WTC11 (cell line): ENCODE results near the gene PSMD8. TPM values are rescaled to one million over a fixed set of nuclear protein-coding genes. Genes with fewer than 3 reads are reported as not detected.

Source experiments
- ATAC-seq: fragments of 200-7000 bp; cut with Tn5 transposase; 2 replicates; pipeline ENCODE4 v1.10.0; 2021; ENCODE audit warnings: mild to moderate bottlenecking, moderate library complexity
- CTCF ChIA-PET: fragments of 300-600 bp; sonication (Branson Sonifier 250); formaldehyde crosslinking; loops from one replicate; lab custom pipeline; 2021; ENCODE audit warnings: antibody characterized with exemption; lab: Charles Lee
- POLR2A ChIA-PET: fragments of 350-600 bp; sonication (Branson Sonifier 250); formaldehyde crosslinking; loops from one replicate; lab custom pipeline; 2021; ENCODE audit warnings: antibody characterized with exemption; lab: Charles Lee
- DNase-seq: peaks from one replicate; pipeline ENCODE4 v3.0.0; 2021; ENCODE audit warnings: low spot score
- H3K27ac Mint-ChIP-seq: 2 replicates; pipeline ENCODE4 v1.8.0; 2021; ENCODE audit warnings: mixed read lengths
- H3K27me3 Mint-ChIP-seq: 2 replicates; pipeline ENCODE4 v1.8.0; 2021; ENCODE audit warnings: low read depth, mild to moderate bottlenecking, moderate library complexity, mixed read lengths
- H3K36me3 Mint-ChIP-seq: 2 replicates; pipeline ENCODE4 v1.8.0; 2021; ENCODE audit warnings: mixed read lengths
- H3K4me1 Mint-ChIP-seq: 2 replicates; pipeline ENCODE4 v1.8.0; 2022; ENCODE audit warnings: mixed read lengths
- H3K4me3 Mint-ChIP-seq: 2 replicates; pipeline ENCODE4 v1.8.0; 2021; ENCODE audit warnings: mild to moderate bottlenecking, moderate library complexity, mixed read lengths
- H3K9me3 Mint-ChIP-seq: 2 replicates; pipeline ENCODE4 v1.8.0; 2021; ENCODE audit warnings: mixed read lengths
- ATF1 ChIP-seq: sonication (generic); formaldehyde crosslinking; IDR thresholded peaks from 2 replicates; pipeline ENCODE4 v1.8.1; 2023; ENCODE audit warnings: mild to moderate bottlenecking, moderate library complexity, missing genetic modification reagents
- CDX4 ChIP-seq: fragments of 250-450 bp; sonication (Bioruptor Pico); IDR thresholded peaks from 2 replicates; pipeline ENCODE4 v1.9.0; 2021; ENCODE audit warnings: moderate library complexity, mild to moderate bottlenecking, inconsistent platforms, borderline replicate concordance
- ELF4 ChIP-seq: sonication (generic); formaldehyde crosslinking; IDR thresholded peaks from 2 replicates; pipeline ENCODE4 v1.8.1; 2022; ENCODE audit warnings: low read depth, mild to moderate bottlenecking, moderate library complexity, missing genetic modification reagents
- ERG ChIP-seq: fragments of 250-450 bp; sonication (Bioruptor Pico); IDR thresholded peaks from 2 replicates; pipeline ENCODE4 v1.8.0; 2021; ENCODE audit warnings: mild to moderate bottlenecking
- ETV6 ChIP-seq: sonication (generic); formaldehyde crosslinking; IDR thresholded peaks from 2 replicates; pipeline ENCODE4 v1.8.1; 2022; ENCODE audit warnings: mild to moderate bottlenecking, missing genetic modification reagents
- HMGA2 ChIP-seq: fragments of 250-450 bp; sonication (Bioruptor Pico); IDR thresholded peaks from 2 replicates; pipeline ENCODE4 v1.4.0; 2021; ENCODE audit warnings: mild to moderate bottlenecking, moderate library complexity
- IRF2 ChIP-seq: sonication (generic); formaldehyde crosslinking; IDR thresholded peaks from 2 replicates; pipeline ENCODE4 v1.8.0; 2022; ENCODE audit warnings: low read depth, missing genetic modification reagents, borderline replicate concordance
- MXD4 ChIP-seq: fragments of 250-450 bp; sonication (Bioruptor Pico); IDR thresholded peaks from 2 replicates; pipeline ENCODE4 v1.8.0; 2021; ENCODE audit warnings: mild to moderate bottlenecking, moderate library complexity, borderline replicate concordance
- NFE2L1 ChIP-seq: sonication (generic); formaldehyde crosslinking; IDR thresholded peaks from 2 replicates; pipeline ENCODE4 v1.8.1; 2023; ENCODE audit warnings: missing genetic modification reagents
- NR2C2 ChIP-seq: sonication (generic); formaldehyde crosslinking; IDR thresholded peaks from 2 replicates; pipeline ENCODE4 v1.8.0; 2022; ENCODE audit warnings: mild to moderate bottlenecking, missing genetic modification reagents
- SMAD4 ChIP-seq: sonication (generic); formaldehyde crosslinking; IDR thresholded peaks from 2 replicates; pipeline ENCODE4 v1.8.0; 2022; ENCODE audit warnings: mild to moderate bottlenecking, missing genetic modification reagents
- ZBTB21 ChIP-seq: sonication (generic); formaldehyde crosslinking; IDR thresholded peaks from 2 replicates; pipeline ENCODE4 v1.8.1; 2023; ENCODE audit warnings: mild to moderate bottlenecking, missing genetic modification reagents, borderline replicate concordance
- ZNF219 ChIP-seq: sonication (generic); formaldehyde crosslinking; IDR thresholded peaks from 2 replicates; pipeline ENCODE4 v1.8.0; 2023; ENCODE audit warnings: missing genetic modification reagents, mild to moderate bottlenecking, borderline replicate concordance
- ZNF263 ChIP-seq: sonication (generic); formaldehyde crosslinking; IDR thresholded peaks from 2 replicates; pipeline ENCODE4 v1.8.1; 2022; ENCODE audit warnings: low read depth, mild to moderate bottlenecking, moderate library complexity, missing genetic modification reagents
- ZNF416 ChIP-seq: fragments of 250-450 bp; sonication (Bioruptor Pico); IDR thresholded peaks from 2 replicates; pipeline ENCODE4 v1.9.0; 2021; ENCODE audit warnings: mild to moderate bottlenecking, inconsistent platforms
- total RNA-seq: library from RNA; stranded (reverse); gene quantifications from 3 replicates; pipeline ENCODE4 v1.2.3, GENCODE V29; 2021
- TF ChIP-seq, protein P1 (sequence below): sonication (generic); formaldehyde crosslinking; IDR thresholded peaks from 2 replicates; pipeline ENCODE4 v1.8.1; 2022; ENCODE audit warnings: low read depth, missing genetic modification reagents, borderline replicate concordance
- TF ChIP-seq, protein P2 (sequence below): sonication (generic); formaldehyde crosslinking; IDR thresholded peaks from 2 replicates; pipeline ENCODE4 v1.8.1; 2023; ENCODE audit warnings: mild to moderate bottlenecking, missing genetic modification reagents
- TF ChIP-seq, protein P3 (sequence below): sonication (generic); formaldehyde crosslinking; IDR thresholded peaks from 2 replicates; pipeline ENCODE4 v1.8.0; 2023; ENCODE audit warnings: mild to moderate bottlenecking, missing genetic modification reagents
- TF ChIP-seq, protein P4 (sequence below): sonication (generic); formaldehyde crosslinking; IDR thresholded peaks from 2 replicates; pipeline ENCODE4 v1.8.1; 2023; ENCODE audit warnings: mild to moderate bottlenecking, missing genetic modification reagents, borderline replicate concordance
- TF ChIP-seq, protein P5 (sequence below): sonication (generic); formaldehyde crosslinking; conservative IDR thresholded peaks from 2 replicates; pipeline ENCODE4 v1.8.1; 2022; ENCODE audit warnings: mild to moderate bottlenecking, missing genetic modification reagents
- TF ChIP-seq, protein P6 (sequence below): fragments of 250-450 bp; sonication (Bioruptor Pico); IDR thresholded peaks from 2 replicates; pipeline ENCODE4 v1.9.0; 2021; ENCODE audit warnings: mild to moderate bottlenecking

PSMD8 gene
- total RNA-seq, 1 experiment from 2014 or later, result 167 TPM

DNA sequence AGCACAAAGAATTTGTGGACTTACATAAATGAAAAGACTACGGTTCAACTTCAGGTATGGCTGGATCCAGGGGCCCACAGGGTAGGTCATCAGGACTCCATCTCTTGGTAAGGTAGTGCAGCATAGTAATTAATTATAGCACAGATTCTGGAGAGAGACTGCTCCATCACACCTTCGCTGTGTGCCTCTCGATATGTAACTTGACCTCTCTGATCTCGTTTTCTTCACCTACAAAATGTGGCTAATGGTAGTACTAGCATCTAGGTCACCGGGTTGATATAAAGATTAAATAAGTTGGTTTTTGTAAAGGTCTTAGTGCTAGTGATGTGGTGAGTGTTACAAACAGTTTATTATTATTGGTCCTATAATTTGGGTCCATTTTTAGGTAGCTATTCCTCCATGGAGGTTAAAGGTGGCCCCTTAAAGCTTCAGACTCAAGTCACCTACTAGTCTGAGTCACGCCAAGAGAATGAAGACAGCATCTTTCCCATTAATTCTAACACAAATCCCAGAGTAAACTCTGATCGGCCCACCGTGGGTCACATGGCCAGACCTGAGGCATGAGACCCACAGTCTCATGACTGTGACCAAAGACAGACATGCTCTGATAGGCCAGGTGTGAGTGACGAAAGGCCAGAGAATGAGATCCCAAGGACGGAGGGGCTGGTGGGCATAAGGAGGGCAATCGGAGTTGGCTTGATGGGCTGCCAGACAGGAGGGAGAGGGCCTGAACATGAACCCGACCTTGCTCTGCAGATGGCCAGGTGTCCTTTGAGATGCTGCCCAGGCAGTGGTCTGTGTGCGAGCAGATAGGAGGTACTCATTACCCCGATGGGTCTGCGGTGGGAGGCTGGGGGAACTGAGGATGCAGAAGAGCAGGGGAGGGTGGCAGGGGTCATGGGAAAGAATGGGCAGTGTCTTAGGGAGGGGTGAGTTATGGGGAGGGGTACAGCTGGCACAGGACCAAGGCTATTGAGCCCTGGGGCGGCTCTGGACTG lies 18.3 kb upstream of the PSMD8 start:
- H3K27ac Mint-ChIP-seq, result no peak overlapping the region
- ChIA-PET CTCF (interaction anchor here (0.6 kb wide), 1 partner anchor 51 kb away, joined by 4 read pairs; no protein-coding TSS in a partner anchor), POLR2A (no interaction called here)
- ATAC-seq (no peak), DNase-seq (no peak)
- no peaks in the 10 kb centered on the region for H3K36me3 Mint-ChIP-seq
- H3K27me3 Mint-ChIP-seq, result peaks cover 58% of the 10 kb centered on the region
- H3K4me1 Mint-ChIP-seq, result peaks cover 5% of the 10 kb centered on the region
- TF ChIP-seq NR2C2 (CRISPR knock-in tag) (no peak), ETV6 (CRISPR knock-in tag) (no peak), NFE2L1 (no peak)
- TF ChIP-seq, protein P1, sequence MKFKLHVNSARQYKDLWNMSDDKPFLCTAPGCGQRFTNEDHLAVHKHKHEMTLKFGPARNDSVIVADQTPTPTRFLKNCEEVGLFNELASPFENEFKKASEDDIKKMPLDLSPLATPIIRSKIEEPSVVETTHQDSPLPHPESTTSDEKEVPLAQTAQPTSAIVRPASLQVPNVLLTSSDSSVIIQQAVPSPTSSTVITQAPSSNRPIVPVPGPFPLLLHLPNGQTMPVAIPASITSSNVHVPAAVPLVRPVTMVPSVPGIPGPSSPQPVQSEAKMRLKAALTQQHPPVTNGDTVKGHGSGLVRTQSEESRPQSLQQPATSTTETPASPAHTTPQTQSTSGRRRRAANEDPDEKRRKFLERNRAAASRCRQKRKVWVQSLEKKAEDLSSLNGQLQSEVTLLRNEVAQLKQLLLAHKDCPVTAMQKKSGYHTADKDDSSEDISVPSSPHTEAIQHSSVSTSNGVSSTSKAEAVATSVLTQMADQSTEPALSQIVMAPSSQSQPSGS (CRISPR knock-in tag), result no peak
- no peak overlapping the region for H3K4me3 Mint-ChIP-seq
- no peaks in the 10 kb centered on the region for H3K9me3 Mint-ChIP-seq

DNA sequence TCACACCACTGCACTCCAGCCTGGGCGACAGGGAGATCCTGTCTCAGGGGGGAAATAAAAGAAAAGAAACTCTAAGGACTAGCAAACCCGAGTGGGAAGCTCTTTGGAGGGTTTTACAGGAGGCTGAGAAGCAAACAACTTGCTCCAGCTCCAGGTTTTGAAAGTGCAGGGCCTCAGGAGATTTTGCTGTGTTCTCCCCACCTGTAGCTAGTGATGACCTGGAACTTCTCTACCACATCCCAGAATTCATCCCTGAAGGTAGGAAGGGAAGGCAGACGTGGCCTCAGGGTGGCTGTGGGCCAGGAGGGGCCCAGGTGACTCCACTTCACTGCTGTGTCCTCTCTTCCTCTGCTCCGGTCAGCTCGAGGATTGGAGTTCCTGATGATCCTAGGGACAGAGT lies 16.3 kb upstream of the PSMD8 start:
- CTCF ChIA-PET, result interaction anchor here (0.6 to 1.1 kb wide), 3 partner anchors 22 to 33 kb away, joined by 3 to 4 read pairs (median 3); partner anchors contain the start of genes CATSPERG and GGN
- Mint-ChIP-seq H3K4me1 (peaks cover 10% of the 10 kb centered on the region), H3K9me3 (no peaks in the 10 kb centered on the region), H3K4me3 (no peak overlapping the region), H3K27me3 (peaks cover 63% of the 10 kb centered on the region), H3K27ac (no peak overlapping the region), H3K36me3 (no peaks in the 10 kb centered on the region)
- POLR2A ChIA-PET, result no interaction called here
- ATAC-seq (no peak), DNase-seq (no peak)
- TF ChIP-seq MXD4 (CRISPR knock-in tag), result no peak
- no peak for TF ChIP-seq CDX4 (CRISPR knock-in tag)
- TF ChIP-seq, protein P2, sequence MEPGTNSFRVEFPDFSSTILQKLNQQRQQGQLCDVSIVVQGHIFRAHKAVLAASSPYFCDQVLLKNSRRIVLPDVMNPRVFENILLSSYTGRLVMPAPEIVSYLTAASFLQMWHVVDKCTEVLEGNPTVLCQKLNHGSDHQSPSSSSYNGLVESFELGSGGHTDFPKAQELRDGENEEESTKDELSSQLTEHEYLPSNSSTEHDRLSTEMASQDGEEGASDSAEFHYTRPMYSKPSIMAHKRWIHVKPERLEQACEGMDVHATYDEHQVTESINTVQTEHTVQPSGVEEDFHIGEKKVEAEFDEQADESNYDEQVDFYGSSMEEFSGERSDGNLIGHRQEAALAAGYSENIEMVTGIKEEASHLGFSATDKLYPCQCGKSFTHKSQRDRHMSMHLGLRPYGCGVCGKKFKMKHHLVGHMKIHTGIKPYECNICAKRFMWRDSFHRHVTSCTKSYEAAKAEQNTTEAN (CRISPR knock-in tag), result no peak
- TF ChIP-seq, protein P3, sequence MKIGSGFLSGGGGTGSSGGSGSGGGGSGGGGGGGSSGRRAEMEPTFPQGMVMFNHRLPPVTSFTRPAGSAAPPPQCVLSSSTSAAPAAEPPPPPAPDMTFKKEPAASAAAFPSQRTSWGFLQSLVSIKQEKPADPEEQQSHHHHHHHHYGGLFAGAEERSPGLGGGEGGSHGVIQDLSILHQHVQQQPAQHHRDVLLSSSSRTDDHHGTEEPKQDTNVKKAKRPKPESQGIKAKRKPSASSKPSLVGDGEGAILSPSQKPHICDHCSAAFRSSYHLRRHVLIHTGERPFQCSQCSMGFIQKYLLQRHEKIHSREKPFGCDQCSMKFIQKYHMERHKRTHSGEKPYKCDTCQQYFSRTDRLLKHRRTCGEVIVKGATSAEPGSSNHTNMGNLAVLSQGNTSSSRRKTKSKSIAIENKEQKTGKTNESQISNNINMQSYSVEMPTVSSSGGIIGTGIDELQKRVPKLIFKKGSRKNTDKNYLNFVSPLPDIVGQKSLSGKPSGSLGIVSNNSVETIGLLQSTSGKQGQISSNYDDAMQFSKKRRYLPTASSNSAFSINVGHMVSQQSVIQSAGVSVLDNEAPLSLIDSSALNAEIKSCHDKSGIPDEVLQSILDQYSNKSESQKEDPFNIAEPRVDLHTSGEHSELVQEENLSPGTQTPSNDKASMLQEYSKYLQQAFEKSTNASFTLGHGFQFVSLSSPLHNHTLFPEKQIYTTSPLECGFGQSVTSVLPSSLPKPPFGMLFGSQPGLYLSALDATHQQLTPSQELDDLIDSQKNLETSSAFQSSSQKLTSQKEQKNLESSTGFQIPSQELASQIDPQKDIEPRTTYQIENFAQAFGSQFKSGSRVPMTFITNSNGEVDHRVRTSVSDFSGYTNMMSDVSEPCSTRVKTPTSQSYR (CRISPR knock-in tag), result no peak
- TF ChIP-seq HMGA2 (CRISPR knock-in tag), result no peak
- TF ChIP-seq ZNF416, result no peak
- TF ChIP-seq ZNF219, result no peak
- TF ChIP-seq, protein P4, sequence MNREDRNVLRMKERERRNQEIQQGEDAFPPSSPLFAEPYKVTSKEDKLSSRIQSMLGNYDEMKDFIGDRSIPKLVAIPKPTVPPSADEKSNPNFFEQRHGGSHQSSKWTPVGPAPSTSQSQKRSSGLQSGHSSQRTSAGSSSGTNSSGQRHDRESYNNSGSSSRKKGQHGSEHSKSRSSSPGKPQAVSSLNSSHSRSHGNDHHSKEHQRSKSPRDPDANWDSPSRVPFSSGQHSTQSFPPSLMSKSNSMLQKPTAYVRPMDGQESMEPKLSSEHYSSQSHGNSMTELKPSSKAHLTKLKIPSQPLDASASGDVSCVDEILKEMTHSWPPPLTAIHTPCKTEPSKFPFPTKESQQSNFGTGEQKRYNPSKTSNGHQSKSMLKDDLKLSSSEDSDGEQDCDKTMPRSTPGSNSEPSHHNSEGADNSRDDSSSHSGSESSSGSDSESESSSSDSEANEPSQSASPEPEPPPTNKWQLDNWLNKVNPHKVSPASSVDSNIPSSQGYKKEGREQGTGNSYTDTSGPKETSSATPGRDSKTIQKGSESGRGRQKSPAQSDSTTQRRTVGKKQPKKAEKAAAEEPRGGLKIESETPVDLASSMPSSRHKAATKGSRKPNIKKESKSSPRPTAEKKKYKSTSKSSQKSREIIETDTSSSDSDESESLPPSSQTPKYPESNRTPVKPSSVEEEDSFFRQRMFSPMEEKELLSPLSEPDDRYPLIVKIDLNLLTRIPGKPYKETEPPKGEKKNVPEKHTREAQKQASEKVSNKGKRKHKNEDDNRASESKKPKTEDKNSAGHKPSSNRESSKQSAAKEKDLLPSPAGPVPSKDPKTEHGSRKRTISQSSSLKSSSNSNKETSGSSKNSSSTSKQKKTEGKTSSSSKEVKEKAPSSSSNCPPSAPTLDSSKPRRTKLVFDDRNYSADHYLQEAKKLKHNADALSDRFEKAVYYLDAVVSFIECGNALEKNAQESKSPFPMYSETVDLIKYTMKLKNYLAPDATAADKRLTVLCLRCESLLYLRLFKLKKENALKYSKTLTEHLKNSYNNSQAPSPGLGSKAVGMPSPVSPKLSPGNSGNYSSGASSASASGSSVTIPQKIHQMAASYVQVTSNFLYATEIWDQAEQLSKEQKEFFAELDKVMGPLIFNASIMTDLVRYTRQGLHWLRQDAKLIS (CRISPR knock-in tag), result no peak
- TF ChIP-seq, protein P5, sequence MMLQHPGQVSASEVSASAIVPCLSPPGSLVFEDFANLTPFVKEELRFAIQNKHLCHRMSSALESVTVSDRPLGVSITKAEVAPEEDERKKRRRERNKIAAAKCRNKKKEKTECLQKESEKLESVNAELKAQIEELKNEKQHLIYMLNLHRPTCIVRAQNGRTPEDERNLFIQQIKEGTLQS (CRISPR knock-in tag), result no peak
- no peak for TF ChIP-seq ELF4 (CRISPR knock-in tag)
- TF ChIP-seq, protein P6, sequence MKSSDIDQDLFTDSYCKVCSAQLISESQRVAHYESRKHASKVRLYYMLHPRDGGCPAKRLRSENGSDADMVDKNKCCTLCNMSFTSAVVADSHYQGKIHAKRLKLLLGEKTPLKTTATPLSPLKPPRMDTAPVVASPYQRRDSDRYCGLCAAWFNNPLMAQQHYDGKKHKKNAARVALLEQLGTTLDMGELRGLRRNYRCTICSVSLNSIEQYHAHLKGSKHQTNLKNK (CRISPR knock-in tag), result no peak
- no peak for TF ChIP-seq SMAD4
- TF ChIP-seq ATF1 (CRISPR knock-in tag), result no peak
- TF ChIP-seq ZBTB21, result no peak
- TF ChIP-seq IRF2, result no peak
- TF ChIP-seq ZNF263 (CRISPR knock-in tag), result no peak
- no peak for TF ChIP-seq ERG (CRISPR knock-in tag)
